SK-N-SH (cell line): Measurements from ENCODE around the gene MOSPD2. TPM values are rescaled to one million over a fixed set of nuclear protein-coding genes. Genes with fewer than 3 reads are reported as not detected.

Experiments
- CTCF ChIA-PET: fragments of 300-600, 350-600 bp; formaldehyde crosslinking; extraction: SDS; loops from one replicate; lab custom pipeline; 2021; lab: Yijun Ruan, JAX
- POLR2A ChIA-PET: fragments of 350-600 bp; sonication (Branson Sonifier 250); formaldehyde crosslinking; extraction: SDS; loops from one replicate; lab custom pipeline; 2020; ENCODE audit warnings: antibody characterized with exemption, inconsistent platforms; lab: Yijun Ruan, JAX
- DNase-seq: peaks from one replicate; pipeline ENCODE4 v3.0.0; 2012
- H2AFZ ChIP-seq: fragments of 200-600 bp; sonication (generic); 2 replicates; pipeline ENCODE4 v1.8.1; 2016; ENCODE audit warnings: antibody characterized with exemption, mild to moderate bottlenecking, low read depth
- H3F3A ChIP-seq: fragments of 200-600 bp; sonication (generic); replicated peaks from 2 replicates; pipeline ENCODE3; 2016; ENCODE audit warnings: antibody characterized with exemption, mild to moderate bottlenecking; ENCODE audit not compliant: insufficient read depth
- H3K27ac ChIP-seq, 2 experiments: fragments of 200-500 bp in 1 of 2; fragments of 200-600 bp in 1 of 2; sonication (Bioruptor generic) in 1 of 2; sonication (generic), shearing (Covaris generic) in 1 of 2; 2 replicates each; pipeline versions ENCODE4 v1.5.1 to v1.6.1; 2014 to 2016; ENCODE audit warnings: low read depth in 2 of 2, inconsistent platforms in 1 of 2, low read length in 1 of 2, mild to moderate bottlenecking in 1 of 2, mixed read lengths in 1 of 2
- H3K27me3 ChIP-seq: fragments of 200-600 bp; sonication (generic), shearing (Covaris generic); 2 replicates; pipeline ENCODE4 v1.6.1; 2016; ENCODE audit warnings: mixed run types; ENCODE audit not compliant: insufficient read depth
- H3K36me3 ChIP-seq, 2 experiments: fragments of 200-500 bp in 1 of 2; fragments of 200-600 bp in 1 of 2; sonication (Bioruptor generic) in 1 of 2; sonication (generic) in 1 of 2; replicated peaks in 1 of 2; 2 replicates each; pipeline versions ENCODE3 to v1.5.1; 2014 to 2016; ENCODE audit warnings: low read length in 1 of 2, mild to moderate bottlenecking in 1 of 2; ENCODE audit not compliant: insufficient read depth in 2 of 2, control insufficient read depth in 1 of 2
- H3K4me1 ChIP-seq, 2 experiments: fragments of 200-500 bp in 1 of 2; fragments of 200-600 bp in 1 of 2; sonication (Bioruptor generic) in 1 of 2; sonication (generic), shearing (Covaris generic) in 1 of 2; 2 replicates each; pipeline versions ENCODE4 v1.5.1 to v1.6.1; 2014 to 2016; ENCODE audit warnings: low read depth in 1 of 2, low read length in 1 of 2, mixed run types in 1 of 2; ENCODE audit not compliant: insufficient read depth in 2 of 2, control insufficient read depth in 1 of 2
- H3K4me2 ChIP-seq: fragments of 200-600 bp; sonication (generic), shearing (Covaris generic); 2 replicates; pipeline ENCODE4 v1.6.1; 2017; ENCODE audit warnings: mixed run types
- H3K4me3 ChIP-seq, 2 experiments: fragments of 200-500 bp in 1 of 2; fragments of 200-600 bp in 1 of 2; sonication (Bioruptor generic) in 1 of 2; sonication (generic), shearing (Covaris generic) in 1 of 2; 2 replicates each; pipeline versions ENCODE4 v1.5.1 to v1.8.1; 2014 to 2016; ENCODE audit warnings: low read depth in 2 of 2, inconsistent platforms in 1 of 2, low read length in 1 of 2, mild to moderate bottlenecking in 1 of 2, mixed read lengths in 1 of 2, moderate library complexity in 1 of 2
- H3K79me2 ChIP-seq: fragments of 200-600 bp; sonication (generic); 2 replicates; pipeline ENCODE4 v1.8.1; 2017; ENCODE audit warnings: mild to moderate bottlenecking; ENCODE audit not compliant: insufficient read depth
- H3K9ac ChIP-seq: fragments of 200-600 bp; sonication (generic); 2 replicates; pipeline ENCODE4 v1.6.1; 2017; ENCODE audit warnings: mixed run types
- H3K9me2 ChIP-seq: fragments of 200-600 bp; sonication (generic); 2 replicates; pipeline ENCODE4 v1.6.1; 2017; ENCODE audit warnings: mixed run types
- H3K9me3 ChIP-seq: fragments of 200-600 bp; sonication (generic); 2 replicates; pipeline ENCODE4 v1.6.1; 2017; ENCODE audit warnings: mixed run types, mild to moderate bottlenecking, moderate library complexity
- H4K20me1 ChIP-seq: fragments of 200-600 bp; sonication (generic); 2 replicates; pipeline ENCODE4 v1.6.1; 2017; ENCODE audit warnings: mild to moderate bottlenecking, mixed run types; ENCODE audit not compliant: insufficient read depth
- CHD2 ChIP-seq: fragments of 150-350 bp; IDR thresholded peaks from 2 replicates; pipeline ENCODE4 v1.6.1; 2018; ENCODE audit warnings: low read length; ENCODE audit not compliant: partially characterized antibody
- CTCF ChIP-seq: fragments of 200-600 bp; sonication (generic); IDR thresholded peaks from 2 replicates; pipeline ENCODE4 v1.6.1; 2017; ENCODE audit warnings: antibody characterized with exemption, mild to moderate bottlenecking, moderate library complexity
- ELF1 ChIP-seq: IDR thresholded peaks from 2 replicates; pipeline ENCODE4 v1.4.0; 2012
- FOSL2 ChIP-seq: IDR thresholded peaks from 2 replicates; pipeline ENCODE4 v1.4.0; 2012; ENCODE audit warnings: low read depth, mild to moderate bottlenecking, moderate library complexity, borderline replicate concordance
- FOXJ3 ChIP-seq: sonication (generic); formaldehyde crosslinking; IDR thresholded peaks from 2 replicates; pipeline ENCODE4 v1.5.1; 2020; ENCODE audit warnings: mild to moderate bottlenecking, missing genetic modification reagents
- GABPA ChIP-seq: IDR thresholded peaks from 2 replicates; pipeline ENCODE4 v1.4.0; 2012; ENCODE audit warnings: low read depth, mild to moderate bottlenecking
- IRF3 ChIP-seq: fragments of 150-350 bp; IDR thresholded peaks from 2 replicates; pipeline ENCODE4 v1.6.1; 2016; ENCODE audit warnings: mild to moderate bottlenecking, low read depth, low read length
- JUND ChIP-seq: IDR thresholded peaks from 2 replicates; pipeline ENCODE4 v1.4.0; 2012
- MAX ChIP-seq: IDR thresholded peaks from 2 replicates; pipeline ENCODE4 v1.4.0; 2012; ENCODE audit warnings: low read depth
- MEF2A ChIP-seq: IDR thresholded peaks from 2 replicates; pipeline ENCODE4 v1.4.0; 2012; ENCODE audit warnings: low read depth, borderline replicate concordance
- MXI1 ChIP-seq: IDR thresholded peaks from 2 replicates; pipeline ENCODE4 v1.6.1; 2012; ENCODE audit warnings: mild to moderate bottlenecking, low read depth, low read length, improper control_type of control experiment
- NRF1 ChIP-seq: IDR thresholded peaks from 2 replicates; pipeline ENCODE4 v1.6.1; 2012; ENCODE audit warnings: low read depth, mild to moderate bottlenecking, low read length
- POLR2AphosphoS5 ChIP-seq: IDR thresholded peaks from 2 replicates; pipeline ENCODE4 v1.6.1; 2012; ENCODE audit warnings: low read depth, low read length
- RFX5 ChIP-seq: IDR thresholded peaks from 2 replicates; pipeline ENCODE4 v1.6.1; 2012; ENCODE audit warnings: mild to moderate bottlenecking, improper control_type of control experiment, low read length
- RXRA ChIP-seq: IDR thresholded peaks from 2 replicates; pipeline ENCODE4 v1.4.0; 2012; ENCODE audit warnings: low read depth, mild to moderate bottlenecking, borderline replicate concordance
- SIN3A ChIP-seq: IDR thresholded peaks from 2 replicates; pipeline ENCODE4 v1.6.1; 2012; ENCODE audit warnings: low read depth, mild to moderate bottlenecking, low read length, moderate library complexity, borderline replicate concordance
- USF1 ChIP-seq: IDR thresholded peaks from 2 replicates; pipeline ENCODE4 v1.4.0; 2012; ENCODE audit warnings: low read depth, borderline replicate concordance
- USF2 ChIP-seq: fragments of 150-350 bp; IDR thresholded peaks from 2 replicates; pipeline ENCODE4 v1.6.1; 2017; ENCODE audit warnings: antibody characterized with exemption, low read length, low read depth, borderline replicate concordance
- WGBS: methylation state at CpG from one replicate; pipeline ENCODE4 v1.1.6; 2017; ENCODE audit warnings: low lambda C conversion rate; 5-methylcytosine and 5-hydroxymethylcytosine counted together
- polyA plus RNA-seq, 3 experiments: library from polyadenylated mRNA; depleted of rRNA; stranded (reverse); fragments of >200 nt; gene quantifications; 2 replicates each; pipeline ENCODE4 v1.2.3, GENCODE V29; 2012

MOSPD2 gene
- 7.6 and 11.6 TPM in 2 replicates for polyA plus RNA-seq (2012; rRNA removed)
- polyA plus RNA-seq (2012; cell fraction: cytosol; rRNA removed): 9.2 and 11.4 TPM in 2 replicates
- 11.7 and 28.5 TPM in 2 replicates for polyA plus RNA-seq (2012; cell fraction: nucleus; rRNA removed)

- POLR2A ChIA-PET: no interaction called here
Measured at GRCh38 chrX:14872851-14873675, at the start of gene MOSPD2, which contains the start of gene FANCB. Gene MOSPD2 (plus strand): TSS chrX:14873421. CDS start chrX:14873529, 108 bp downstream. Gene FANCB (minus strand): TSS chrX:14873069. CDS start chrX:14865510, 7,559 bp downstream.

GRCh38 chrX:14825851-14826250, 47.4 kb upstream of the MOSPD2 start:
- H3K27ac ChIP-seq: no peak overlapping the region

More at GRCh38 chrX:14872851-14873675, at the start of gene MOSPD2, which contains the start of gene FANCB:
- CTCF ChIA-PET: no interaction called here
- Histone ChIP-seq H3K79me2 (peaks cover 50% of the 10 kb centered on the region), H3K27me3 (no peaks in the 10 kb centered on the region), H3K4me3 (peak within 1 kb of the TSS; percentile 70 to 73), H3K4me2 (peak within 1 kb of the TSS; percentile 66), H3K4me1 (peaks cover 0 to 3% of the 10 kb centered on the region in 2 experiments; a peak in 2 of 4 replicates), H4K20me1 (no peaks in the 10 kb centered on the region)
- 0 out of 2 replicates have a peak, but pooled peaks have one; percentile 51 for TF ChIP-seq SIN3A
- peak; percentile 88 for TF ChIP-seq MXI1
- TF ChIP-seq USF2: no peak
- TF ChIP-seq FOXJ3 (CRISPR knock-in tag): no peak
- peak; percentile 43; the same call in 1 of the 2 replicates for TF ChIP-seq POLR2AphosphoS5
- TF ChIP-seq GABPA: peak; percentile 70
- peak; percentile 63; the same call in 1 of the 2 replicates for TF ChIP-seq USF1
- TF ChIP-seq MEF2A: no peak
- peak; percentile 40 for TF ChIP-seq CHD2
- TF ChIP-seq NRF1: peak; percentile 39; the same call in 1 of the 2 replicates
- peak; percentile 47 for TF ChIP-seq MAX
- TF ChIP-seq ELF1: peak; percentile 41
- TF ChIP-seq, all 33 proteins: peak for 9
- no peaks in the 10 kb centered on the region for H3K9me3 ChIP-seq
- H3K9ac ChIP-seq: peak within 1 kb of the TSS; percentile 71
- DNase-seq: peak; percentile 92
- H3K9me2 ChIP-seq: no peaks in the 10 kb centered on the region
- H3K36me3 ChIP-seq: peaks cover 0 to 8% of the 10 kb centered on the region in 2 experiments
- no peaks in the 10 kb centered on the region for H3F3A ChIP-seq
- peak within 1 kb of the TSS; percentile 47 to 67; a peak in 3 of 4 replicates for H3K27ac ChIP-seq
- 30% methylated on average over 44 of the region's 78 CpGs for WGBS
- peak within 1 kb of the TSS; percentile 43; the same call in 1 of the 2 replicates for H2AFZ ChIP-seq

More at GRCh38 chrX:14825851-14826250, 47.4 kb upstream of the MOSPD2 start:
- DNase-seq: no peak
- Histone ChIP-seq H3K79me2 (no peaks in the 10 kb centered on the region), H3K27me3 (no peaks in the 10 kb centered on the region), H3K36me3 (no peaks in the 10 kb centered on the region), H3K4me2 (no peak overlapping the region), H3K4me1 (no peaks in the 10 kb centered on the region), H3K4me3 (no peak overlapping the region), H4K20me1 (no peaks in the 10 kb centered on the region), H2AFZ (no peak overlapping the region), H3K9me2 (no peaks in the 10 kb centered on the region), H3K9me3 (no peaks in the 10 kb centered on the region), H3F3A (no peaks in the 10 kb centered on the region), H3K9ac (no peak overlapping the region)
- CTCF ChIA-PET: no interaction called here
- TF ChIP-seq FOSL2: no peak
- TF ChIP-seq CTCF: no peak
- TF ChIP-seq IRF3: no peak
- no peak for TF ChIP-seq USF1
- TF ChIP-seq RFX5: no peak
- no peak for TF ChIP-seq JUND
- no peak for TF ChIP-seq USF2
- no peak for TF ChIP-seq RXRA
- POLR2A ChIA-PET: no interaction called here
